ENCODE results near the gene PPP4R1. TPM values are rescaled to one million over a fixed set of nuclear protein-coding genes. Genes with fewer than 3 reads are reported as not detected.

The PPP4R1 gene
- polyA plus RNA-seq, 4 donors = 31.1 to 73.1 (median 51.3) TPM

- H3K9me3 ChIP-seq (ENCODE audit: control insufficient read depth in 2 of 2, insufficient read depth in 1 of 2, low read depth in 1 of 2, low read length in 1 of 2) = no peaks in the 10 kb centered on the region
- H3K4me3 ChIP-seq (ENCODE audit: low read depth in 1 of 3, low read length in 3 of 3) = no peak overlapping the region
- WGBS, 3 donors = 0 to 34% (median 33%) methylated on average over 1 of the region's 1 CpG
- DNase-seq = peak; percentile 86 to 94
- peak; percentile 51 for FAIRE-seq
- H3K27me3 ChIP-seq (ENCODE audit: control insufficient read depth in 3 of 3, insufficient read depth in 3 of 3, low read length in 3 of 3) = no peaks in the 10 kb centered on the region
- peak overlapping the region in 2 of 3 donors; percentile 32 to 74 for H3K27ac ChIP-seq (ENCODE audit: low read depth in 1 of 3, low read length in 2 of 3)
- H3K36me3 ChIP-seq (ENCODE audit: control insufficient read depth in 3 of 3, insufficient read depth in 2 of 3, low read depth in 1 of 3, low read length in 3 of 3) = peaks cover 0 to 11% (median 0%) of the 10 kb centered on the region in 3 donors
- H3K4me1 ChIP-seq (ENCODE audit: control insufficient read depth in 3 of 3, insufficient read depth in 2 of 3, low read depth in 1 of 3, low read length in 2 of 3) = peaks cover 3 to 13% (median 7%) of the 10 kb centered on the region in 3 donors
Observed at GRCh38 chr18:9594823-9595596, 19.3 kb downstream of the PPP4R1 start.

GRCh38 chr18:9587924-9588323, 26.4 kb downstream of the PPP4R1 start:
- WGBS, 3 donors = 92 to 94% (median 92%) methylated on average over 4 of the region's 4 CpGs
- Histone ChIP-seq H3K4me3 (ENCODE audit: low read depth in 1 of 3, low read length in 3 of 3) (no peak overlapping the region), H3K27me3 (ENCODE audit: control insufficient read depth in 3 of 3, insufficient read depth in 3 of 3, low read length in 3 of 3) (no peaks in the 10 kb centered on the region), H3K27ac (ENCODE audit: low read depth in 1 of 3, low read length in 2 of 3) (no peak overlapping the region), H3K9me3 (ENCODE audit: control insufficient read depth in 2 of 2, insufficient read depth in 1 of 2, low read depth in 1 of 2, low read length in 1 of 2) (no peaks in the 10 kb centered on the region), H3K4me1 (ENCODE audit: control insufficient read depth in 3 of 3, insufficient read depth in 2 of 3, low read depth in 1 of 3, low read length in 2 of 3) (no peaks in the 10 kb centered on the region), H3K36me3 (ENCODE audit: control insufficient read depth in 3 of 3, insufficient read depth in 2 of 3, low read depth in 1 of 3, low read length in 3 of 3) (peaks cover 3 to 18% (median 5%) of the 10 kb centered on the region in 3 donors)
- no peak for DNase-seq
- FAIRE-seq = no peak

GRCh38 chr18:9586814-9587213, 27.5 kb downstream of the PPP4R1 start:
- WGBS, 3 donors = 90 to 95% (median 94%) methylated on average over 3 of the region's 3 CpGs
- H3K9me3 ChIP-seq (ENCODE audit: control insufficient read depth in 2 of 2, insufficient read depth in 1 of 2, low read depth in 1 of 2, low read length in 1 of 2) = no peaks in the 10 kb centered on the region
- H3K27ac ChIP-seq (ENCODE audit: low read depth in 1 of 3, low read length in 2 of 3) = no peak overlapping the region
- no peak for DNase-seq
- no peaks in the 10 kb centered on the region for H3K27me3 ChIP-seq (ENCODE audit: control insufficient read depth in 3 of 3, insufficient read depth in 3 of 3, low read length in 3 of 3)
- peaks cover 3 to 18% (median 5%) of the 10 kb centered on the region in 3 donors for H3K36me3 ChIP-seq (ENCODE audit: control insufficient read depth in 3 of 3, insufficient read depth in 2 of 3, low read depth in 1 of 3, low read length in 3 of 3)
- no peak for FAIRE-seq
- H3K4me1 ChIP-seq (ENCODE audit: control insufficient read depth in 3 of 3, insufficient read depth in 2 of 3, low read depth in 1 of 3, low read length in 2 of 3) = no peaks in the 10 kb centered on the region
- H3K4me3 ChIP-seq (ENCODE audit: low read depth in 1 of 3, low read length in 3 of 3) = no peak overlapping the region

- no peaks in the 10 kb centered on the region for H3K9me3 ChIP-seq (ENCODE audit: control insufficient read depth in 2 of 2, insufficient read depth in 1 of 2, low read depth in 1 of 2, low read length in 1 of 2)
- DNase-seq (no peak), FAIRE-seq (no peak)
- no peak overlapping the region for H3K27ac ChIP-seq (ENCODE audit: low read depth in 1 of 3, low read length in 2 of 3)
- no peak overlapping the region for H3K4me3 ChIP-seq (ENCODE audit: low read depth in 1 of 3, low read length in 3 of 3)
- no peaks in the 10 kb centered on the region for H3K27me3 ChIP-seq (ENCODE audit: control insufficient read depth in 3 of 3, insufficient read depth in 3 of 3, low read length in 3 of 3)
- WGBS, 3 donors = 97 to 98% (median 97%) methylated on average over 7 of the region's 7 CpGs
- peaks cover 0 to 22% (median 6%) of the 10 kb centered on the region in 3 donors for H3K36me3 ChIP-seq (ENCODE audit: control insufficient read depth in 3 of 3, insufficient read depth in 2 of 3, low read depth in 1 of 3, low read length in 3 of 3)
- no peaks in the 10 kb centered on the region for H3K4me1 ChIP-seq (ENCODE audit: control insufficient read depth in 3 of 3, insufficient read depth in 2 of 3, low read depth in 1 of 3, low read length in 2 of 3)
Observed at GRCh38 chr18:9581667-9582066, 32.7 kb downstream of the PPP4R1 start.

GRCh38 chr18:9578306-9578705, 36.1 kb downstream of the PPP4R1 start:
- Histone ChIP-seq H3K27me3 (ENCODE audit: control insufficient read depth in 3 of 3, insufficient read depth in 3 of 3, low read length in 3 of 3) (no peaks in the 10 kb centered on the region), H3K4me3 (ENCODE audit: low read depth in 1 of 3, low read length in 3 of 3) (no peak overlapping the region), H3K9me3 (ENCODE audit: control insufficient read depth in 2 of 2, insufficient read depth in 1 of 2, low read depth in 1 of 2, low read length in 1 of 2) (no peaks in the 10 kb centered on the region), H3K36me3 (ENCODE audit: control insufficient read depth in 3 of 3, insufficient read depth in 2 of 3, low read depth in 1 of 3, low read length in 3 of 3) (peaks cover 0 to 24% (median 10%) of the 10 kb centered on the region in 3 donors), H3K27ac (ENCODE audit: low read depth in 1 of 3, low read length in 2 of 3) (no peak overlapping the region), H3K4me1 (ENCODE audit: control insufficient read depth in 3 of 3, insufficient read depth in 2 of 3, low read depth in 1 of 3, low read length in 2 of 3) (peaks cover 0 to 4% (median 0%) of the 10 kb centered on the region in 3 donors)
- no peak for DNase-seq
- no peak for FAIRE-seq

GRCh38 chr18:9577361-9577760, 37.0 kb downstream of the PPP4R1 start:
- FAIRE-seq (no peak), DNase-seq (no peak)
- Histone ChIP-seq H3K36me3 (ENCODE audit: control insufficient read depth in 3 of 3, insufficient read depth in 2 of 3, low read depth in 1 of 3, low read length in 3 of 3) (peaks cover 0 to 20% (median 8%) of the 10 kb centered on the region in 3 donors), H3K4me3 (ENCODE audit: low read depth in 1 of 3, low read length in 3 of 3) (no peak overlapping the region), H3K27me3 (ENCODE audit: control insufficient read depth in 3 of 3, insufficient read depth in 3 of 3, low read length in 3 of 3) (no peaks in the 10 kb centered on the region), H3K4me1 (ENCODE audit: control insufficient read depth in 3 of 3, insufficient read depth in 2 of 3, low read depth in 1 of 3, low read length in 2 of 3) (peaks cover 0 to 4% (median 0%) of the 10 kb centered on the region in 3 donors), H3K27ac (ENCODE audit: low read depth in 1 of 3, low read length in 2 of 3) (no peak overlapping the region), H3K9me3 (ENCODE audit: control insufficient read depth in 2 of 2, insufficient read depth in 1 of 2, low read depth in 1 of 2, low read length in 1 of 2) (no peaks in the 10 kb centered on the region)
- WGBS, 3 donors = 94 to 97% (median 95%) methylated on average over 9 of the region's 9 CpGs

GRCh38 chr18:9575558-9575957, 38.8 kb downstream of the PPP4R1 start:
- Histone ChIP-seq H3K4me3 (ENCODE audit: low read depth in 1 of 3, low read length in 3 of 3) (no peak overlapping the region), H3K4me1 (ENCODE audit: control insufficient read depth in 3 of 3, insufficient read depth in 2 of 3, low read depth in 1 of 3, low read length in 2 of 3) (peaks cover 0 to 4% (median 0%) of the 10 kb centered on the region in 3 donors), H3K27ac (ENCODE audit: low read depth in 1 of 3, low read length in 2 of 3) (peak overlapping the region in 2 of 3 donors; percentile 1 to 52), H3K27me3 (ENCODE audit: control insufficient read depth in 3 of 3, insufficient read depth in 3 of 3, low read length in 3 of 3) (no peaks in the 10 kb centered on the region), H3K36me3 (ENCODE audit: control insufficient read depth in 3 of 3, insufficient read depth in 2 of 3, low read depth in 1 of 3, low read length in 3 of 3) (peaks cover 0 to 17% (median 6%) of the 10 kb centered on the region in 3 donors), H3K9me3 (ENCODE audit: control insufficient read depth in 2 of 2, insufficient read depth in 1 of 2, low read depth in 1 of 2, low read length in 1 of 2) (no peaks in the 10 kb centered on the region)
- WGBS, 3 donors = 9 to 14% (median 13%) methylated on average over 5 of the region's 5 CpGs
- DNase-seq (peak; percentile 93), FAIRE-seq (no peak)

GRCh38 chr18:9574473-9575115, 39.8 kb downstream of the PPP4R1 start:
- peaks cover under 1 to 16% (median 6%) of the 10 kb centered on the region in 3 donors for H3K36me3 ChIP-seq (ENCODE audit: control insufficient read depth in 3 of 3, insufficient read depth in 2 of 3, low read depth in 1 of 3, low read length in 3 of 3)
- no peak for FAIRE-seq

More at GRCh38 chr18:9574473-9575115, 39.8 kb downstream of the PPP4R1 start:
- 87 to 90% (median 90%) methylated on average over 7 of the region's 7 CpGs for WGBS, 3 donors
- Histone ChIP-seq H3K4me1 (ENCODE audit: control insufficient read depth in 3 of 3, insufficient read depth in 2 of 3, low read depth in 1 of 3, low read length in 2 of 3) (peaks cover 0 to 11% (median 2%) of the 10 kb centered on the region in 3 donors), H3K9me3 (ENCODE audit: control insufficient read depth in 2 of 2, insufficient read depth in 1 of 2, low read depth in 1 of 2, low read length in 1 of 2) (no peaks in the 10 kb centered on the region), H3K27me3 (ENCODE audit: control insufficient read depth in 3 of 3, insufficient read depth in 3 of 3, low read length in 3 of 3) (no peaks in the 10 kb centered on the region), H3K27ac (ENCODE audit: low read depth in 1 of 3, low read length in 2 of 3) (no peak overlapping the region), H3K4me3 (ENCODE audit: low read depth in 1 of 3, low read length in 3 of 3) (no peak overlapping the region)
- no peak for DNase-seq
